Measurements from ENCODE around the gene BCL7C. TPM values are rescaled to one million over a fixed set of nuclear protein-coding genes. Genes with fewer than 3 reads are reported as not detected.
"Not testable (repeated sequence)": the region's sequence is repeated elsewhere in the genome, so short reads cannot be mapped to it uniquely, and the experiment has no call there.

Gene BCL7C
- polyA plus RNA-seq, 12 donors: 24.7 to 34.9 (median 27.2) TPM; not detected in 1

DNA sequence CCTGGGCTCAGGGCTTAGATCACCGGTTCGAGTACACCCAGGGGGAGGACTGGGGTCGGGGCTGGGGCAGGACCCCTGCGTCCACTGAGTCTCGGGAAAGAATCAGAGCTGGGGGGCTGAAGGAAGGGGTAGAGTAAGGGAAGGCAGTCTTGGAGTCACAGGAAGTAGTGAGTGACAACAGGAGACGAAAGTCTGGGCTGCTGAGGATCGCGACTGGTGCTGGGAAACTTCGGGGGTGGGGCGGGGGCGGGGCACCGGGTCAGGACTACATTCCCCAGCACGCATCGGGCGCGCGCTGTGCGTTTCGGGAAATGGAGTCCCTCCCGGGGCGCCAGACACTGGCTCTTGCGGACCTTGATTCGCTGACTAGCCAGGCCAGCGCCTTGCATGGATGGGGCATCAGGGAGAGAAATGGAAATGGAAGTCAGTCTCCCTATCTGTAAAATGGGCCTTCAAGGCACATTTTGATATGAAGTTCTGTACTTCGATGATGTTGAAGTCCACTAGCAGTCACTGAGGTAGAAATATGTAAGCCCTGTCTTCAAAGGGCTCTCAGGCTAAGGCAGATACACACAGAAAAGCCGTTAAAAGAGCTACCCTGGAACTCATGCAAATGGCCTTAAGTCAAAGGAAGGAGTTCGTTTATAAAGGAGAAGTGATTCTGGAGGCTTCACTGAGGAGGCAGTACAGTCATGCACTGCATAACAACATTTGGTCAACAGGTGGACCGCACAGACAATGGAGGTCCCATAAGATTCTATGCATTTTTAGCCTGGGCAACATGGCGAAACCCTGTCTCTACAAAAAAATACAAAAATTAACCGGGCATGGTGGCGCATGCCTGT, 3.2 kb upstream of the BCL7C start:
- peak; percentile 92 for DNase-seq

DNA sequence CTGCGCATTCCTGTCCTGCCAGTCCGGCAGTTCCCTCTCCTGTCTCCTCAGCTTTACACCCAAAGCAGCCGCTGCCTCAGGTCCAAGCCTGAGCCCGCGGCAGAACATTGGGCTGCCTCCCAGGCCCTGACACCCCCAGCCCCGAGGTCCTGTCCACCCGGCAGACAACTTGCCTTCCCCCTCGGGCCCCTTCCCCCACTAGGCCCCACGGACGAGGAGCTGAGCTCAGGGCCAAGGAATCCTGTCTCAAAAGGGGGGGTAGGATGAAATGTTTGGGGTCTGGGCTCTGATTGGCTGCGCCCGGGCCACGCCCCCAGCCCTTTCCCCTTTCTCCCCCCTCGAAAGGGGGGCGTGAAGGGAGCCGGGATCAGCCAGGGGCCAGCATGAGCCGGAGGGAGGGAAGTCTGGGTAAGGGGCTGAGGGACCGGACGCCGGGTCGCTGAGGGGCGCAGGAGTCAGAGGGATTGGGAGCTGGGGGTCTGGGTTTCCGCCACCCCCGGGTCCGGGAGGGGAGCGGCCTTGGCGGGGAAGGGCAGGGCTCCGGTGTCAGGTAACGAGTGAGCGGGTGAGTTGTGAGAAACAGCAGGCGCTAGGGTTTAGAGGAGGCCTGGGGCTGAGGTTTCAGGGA, 2.5 kb upstream of the BCL7C start, which contains the start of gene CTF1:
Gene CTF1, plus strand, starts transcription at position 354 of the 628 bp plus-strand sequence. Its CDS starts 30 bp downstream, at position 384.
- peak; percentile 91 for DNase-seq

DNA sequence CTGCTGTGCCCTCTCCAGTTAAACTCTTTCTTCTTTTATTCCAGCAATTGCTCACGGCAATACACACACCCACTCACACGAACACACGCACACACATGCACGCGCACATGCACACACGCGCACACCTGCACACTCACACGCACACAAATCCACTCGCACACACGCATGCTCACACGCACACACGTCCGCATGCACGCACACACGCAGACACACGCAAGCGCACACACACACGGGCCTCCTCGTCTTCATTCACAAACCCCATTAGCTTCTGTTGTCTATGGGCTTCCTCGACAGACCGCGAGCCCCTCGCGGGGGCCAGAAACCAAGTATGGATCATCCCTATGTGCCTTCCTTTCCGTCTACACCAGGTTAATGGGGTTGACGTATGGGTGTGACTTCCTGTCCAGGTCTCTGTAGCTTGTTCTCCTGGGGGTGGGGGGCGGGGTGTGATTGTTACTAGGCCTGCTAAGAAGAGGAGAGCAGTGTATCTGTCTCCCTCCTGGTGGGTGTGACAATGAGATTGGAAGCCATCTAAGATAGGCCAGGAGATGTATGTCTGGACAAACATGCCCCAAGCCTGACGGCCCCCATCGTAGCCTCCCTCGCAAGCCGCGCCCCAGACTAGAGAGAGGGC, 1.9 kb upstream of the BCL7C start:
- no peak for DNase-seq

DNA sequence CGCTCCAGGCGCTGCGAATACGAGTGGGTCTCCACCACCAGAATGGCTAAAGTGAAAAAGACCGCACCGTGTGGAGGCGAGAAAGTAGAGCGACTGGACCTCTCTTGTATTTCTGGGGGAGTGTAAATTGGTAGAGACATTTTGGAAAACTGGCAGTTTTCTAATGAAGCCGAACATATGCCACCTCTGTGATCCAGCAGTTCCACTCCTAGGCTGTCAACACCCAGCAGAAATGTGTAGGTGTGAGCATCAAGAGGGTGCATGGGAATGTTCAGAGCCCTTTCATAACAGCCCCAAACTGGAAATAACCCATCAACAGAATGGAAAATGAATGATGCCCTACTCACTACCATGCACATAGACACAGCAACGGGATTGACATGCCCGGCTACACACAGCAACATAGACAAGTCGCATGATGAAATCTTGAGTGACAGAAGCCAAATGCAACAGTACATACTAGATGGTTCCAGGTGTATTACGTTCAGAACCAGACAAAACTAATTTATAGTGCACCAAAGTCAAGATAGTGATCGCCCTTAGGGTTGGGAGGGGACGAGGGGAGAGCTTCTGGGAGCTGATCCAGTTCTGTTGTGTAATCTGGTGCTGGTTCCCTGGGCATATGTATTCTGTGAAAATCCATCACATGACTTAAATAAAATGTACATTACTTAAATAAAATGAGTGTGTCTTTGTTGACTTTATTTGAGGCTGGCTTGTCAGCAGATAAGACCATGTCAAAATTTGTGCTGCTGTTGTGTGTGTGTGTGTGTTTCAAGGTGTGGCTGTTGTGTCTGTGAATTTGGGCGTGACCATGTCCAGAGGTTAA, 877 bp upstream of the BCL7C start:
- DNase-seq: no peak

DNA sequence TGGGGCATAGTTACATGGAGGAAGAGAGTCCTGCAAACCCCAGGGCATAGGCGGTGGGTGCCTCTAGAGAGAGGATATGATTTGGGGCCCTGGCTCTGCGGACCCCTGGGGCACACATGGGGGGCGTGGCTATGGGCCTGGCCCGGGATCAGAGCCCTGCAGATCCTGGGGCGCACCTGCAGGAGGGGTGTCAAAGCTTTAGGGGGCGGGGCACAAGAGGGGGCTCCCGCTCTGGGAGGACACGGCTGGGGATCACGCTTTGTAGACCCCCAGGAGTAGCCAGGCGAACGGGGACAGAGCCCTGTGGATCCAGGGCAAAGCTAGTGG, 497 bp downstream of the BCL7C start:
- peak; percentile 8 for DNase-seq

DNA sequence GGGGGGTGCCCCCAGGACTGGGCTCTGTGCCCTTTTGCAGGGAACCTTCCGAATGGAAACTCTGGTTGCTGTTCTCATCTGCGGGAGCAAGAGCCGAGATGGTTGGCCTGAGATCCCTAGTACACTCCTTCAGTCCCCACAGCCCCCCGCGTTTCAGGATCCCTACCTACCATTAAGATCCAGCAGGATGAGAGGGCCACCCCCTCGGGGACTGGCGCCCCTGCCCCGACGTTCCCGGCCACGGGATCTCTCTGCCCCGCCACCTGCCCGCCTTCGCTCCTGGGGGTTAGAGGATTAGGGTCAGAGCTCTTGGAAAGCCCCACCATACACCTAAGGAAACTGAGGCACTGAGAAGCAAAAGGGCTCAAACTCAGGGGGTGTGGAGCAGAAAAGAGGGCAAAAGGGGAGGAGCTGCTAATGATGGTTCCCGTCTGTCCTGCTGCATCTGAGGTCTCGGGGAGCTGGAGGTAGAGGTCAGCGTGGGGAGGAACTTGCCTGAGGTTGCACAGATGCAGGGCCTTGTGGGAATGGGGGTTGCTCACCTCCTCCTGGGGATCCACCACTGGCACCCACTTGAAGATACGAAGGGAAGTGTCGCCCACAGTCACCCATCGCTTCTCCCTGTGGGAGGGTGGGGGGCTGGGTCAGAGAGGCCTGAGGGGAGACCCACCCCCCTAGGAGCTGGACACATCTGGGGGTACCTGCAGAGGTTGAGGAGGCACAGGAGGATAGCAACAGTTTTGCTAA, 1.0 kb downstream of the BCL7C start:
- DNase-seq: no peak

DNA sequence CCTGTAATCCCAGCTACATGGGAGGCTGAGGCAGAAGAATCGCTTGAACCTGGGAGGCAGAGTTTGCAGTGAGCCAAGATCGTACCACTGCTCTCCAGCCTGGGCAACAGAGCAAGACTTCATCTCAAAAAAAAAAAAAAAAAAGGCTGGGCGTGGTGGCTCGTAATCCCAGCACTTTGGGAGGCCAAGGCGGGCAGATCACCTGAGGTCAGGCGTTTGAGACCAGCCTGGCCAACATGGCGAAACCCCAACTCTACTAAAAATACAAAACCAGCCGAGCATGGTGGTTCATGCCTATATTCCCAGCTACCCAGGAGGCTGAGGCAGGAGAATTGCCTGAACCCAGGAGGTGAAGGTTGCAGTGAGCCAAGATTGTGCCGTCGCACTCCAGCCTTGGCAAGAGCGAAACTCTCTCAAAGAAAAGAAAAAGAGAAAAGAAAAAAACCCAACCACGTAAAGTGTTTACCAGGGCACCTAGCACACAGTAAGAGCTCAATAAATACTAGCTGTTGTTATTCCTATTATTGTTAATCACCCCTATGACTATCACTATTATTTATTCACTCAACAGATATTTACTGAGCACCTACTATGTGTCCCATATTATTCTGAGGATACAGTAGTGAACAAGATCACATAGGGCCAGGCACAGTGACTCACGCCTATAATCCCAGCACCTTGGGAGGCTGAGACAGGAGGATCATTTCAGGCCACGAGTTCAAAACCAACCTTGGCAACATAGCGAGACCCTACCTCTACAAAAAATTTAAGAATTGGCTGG, 2.6 kb downstream of the BCL7C start:
- DNase-seq: not testable (repeated sequence)

DNA sequence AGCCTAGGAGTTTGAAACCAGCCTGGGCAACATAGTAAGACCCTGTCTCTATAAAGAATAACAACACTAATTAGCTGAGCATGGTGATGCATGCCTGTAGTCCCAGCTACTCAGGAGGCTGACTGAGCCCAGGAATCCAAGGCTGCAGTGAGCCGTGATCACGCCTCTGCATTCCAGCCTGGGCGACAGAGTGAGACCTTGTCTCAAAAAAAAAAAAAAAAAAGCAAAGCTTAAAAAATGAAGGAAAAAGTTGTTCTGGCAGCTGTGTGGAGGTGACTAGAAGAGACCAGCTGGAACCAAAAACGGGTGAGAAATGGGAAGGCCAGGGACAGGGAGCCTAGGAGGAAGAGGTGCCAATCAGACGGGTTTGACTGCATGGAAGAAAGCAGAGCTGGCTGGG, 4.2 kb downstream of the BCL7C start:
- no peak for DNase-seq

DNA sequence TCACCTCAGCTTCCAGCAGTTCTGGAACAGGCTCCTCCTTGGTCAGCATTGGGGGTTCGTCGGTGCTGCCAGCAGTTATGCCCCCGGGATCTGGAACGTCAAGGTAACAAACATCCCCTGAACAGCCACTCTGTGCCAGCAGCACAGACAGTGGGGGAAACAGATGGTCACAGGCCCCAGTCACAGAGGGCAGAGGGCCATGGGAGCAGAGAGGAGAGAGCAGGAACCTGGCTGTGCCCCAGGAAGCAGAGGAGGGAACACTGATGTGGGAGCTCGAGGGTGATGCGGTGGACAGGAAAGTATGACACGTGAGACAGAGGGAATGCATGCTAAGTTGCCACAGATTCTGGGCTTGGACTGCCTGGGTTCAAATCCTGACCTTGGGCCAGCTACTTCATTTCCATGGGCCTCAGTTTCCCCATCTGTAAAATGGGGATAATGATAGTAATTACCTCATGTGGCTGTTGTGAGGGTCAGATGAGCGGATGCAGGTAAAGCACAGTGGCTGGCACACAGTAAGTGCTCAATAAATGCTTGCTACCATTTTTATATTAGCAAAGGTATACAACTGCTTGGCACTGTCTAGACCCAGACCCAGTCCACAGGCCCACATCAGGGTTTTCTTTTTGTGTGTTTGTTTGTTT, 4.9 kb downstream of the BCL7C start:
- DNase-seq: no peak

DNA sequence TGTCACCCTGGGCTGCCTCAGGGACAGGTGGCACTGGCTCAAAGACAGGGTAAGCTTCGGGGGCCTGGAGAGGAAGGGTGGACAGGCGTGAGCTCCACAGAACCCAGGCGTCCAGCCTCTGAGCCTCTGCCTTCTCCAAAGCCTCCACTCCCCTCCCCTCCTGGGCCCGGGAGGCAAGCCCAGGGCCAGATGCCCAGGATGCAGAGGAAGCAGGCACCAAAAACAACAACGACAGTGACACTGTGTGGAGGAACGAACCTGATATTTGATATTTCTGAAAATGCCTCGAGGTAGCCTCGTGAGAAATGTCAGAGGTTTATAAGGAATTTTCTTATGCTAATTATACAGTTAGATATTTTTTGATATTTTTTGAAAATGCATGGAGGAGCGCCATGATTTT, 6.0 kb downstream of the BCL7C start:
- DNase-seq: no peak

DNA sequence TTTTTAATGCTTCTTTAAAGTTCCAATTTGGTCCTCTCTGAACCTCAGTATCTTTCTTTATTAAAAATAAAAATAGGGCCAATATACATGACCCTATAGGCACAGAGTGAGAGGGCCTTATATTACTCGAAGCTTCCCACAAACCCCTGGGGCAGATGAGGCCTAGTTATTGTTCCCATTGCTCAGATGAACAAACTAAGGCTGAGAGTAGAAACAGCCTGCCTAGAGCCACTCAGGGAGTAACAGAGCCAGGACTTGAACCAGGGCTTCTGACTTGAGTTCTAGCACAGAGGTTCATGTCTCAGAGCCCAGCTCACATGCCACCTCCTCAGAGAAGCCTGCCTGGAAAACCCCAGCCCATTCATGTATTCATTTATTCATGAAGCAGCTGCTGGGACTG, 7.7 kb downstream of the BCL7C start:
- no peak for DNase-seq

DNA sequence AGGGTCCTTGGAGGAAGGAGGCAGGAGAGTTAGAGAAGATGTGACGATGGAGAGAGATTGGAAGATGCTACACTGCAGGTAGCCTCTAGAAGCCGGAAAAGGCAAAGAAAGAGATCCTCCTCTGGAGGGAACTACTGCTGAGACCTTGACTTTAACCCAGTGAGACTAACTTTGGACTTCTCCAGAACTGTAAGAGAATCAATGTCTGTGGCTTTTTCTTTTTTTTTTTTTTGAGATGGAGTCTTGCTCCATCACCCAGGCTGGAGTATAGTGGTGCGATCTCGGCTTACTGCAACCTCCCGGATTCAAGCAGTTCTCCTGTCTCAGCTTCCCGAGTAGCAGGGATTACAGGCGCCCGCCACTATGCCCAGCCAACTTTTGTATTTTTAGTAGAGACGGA, 8.7 kb downstream of the BCL7C start:
- DNase-seq: no peak

DNA sequence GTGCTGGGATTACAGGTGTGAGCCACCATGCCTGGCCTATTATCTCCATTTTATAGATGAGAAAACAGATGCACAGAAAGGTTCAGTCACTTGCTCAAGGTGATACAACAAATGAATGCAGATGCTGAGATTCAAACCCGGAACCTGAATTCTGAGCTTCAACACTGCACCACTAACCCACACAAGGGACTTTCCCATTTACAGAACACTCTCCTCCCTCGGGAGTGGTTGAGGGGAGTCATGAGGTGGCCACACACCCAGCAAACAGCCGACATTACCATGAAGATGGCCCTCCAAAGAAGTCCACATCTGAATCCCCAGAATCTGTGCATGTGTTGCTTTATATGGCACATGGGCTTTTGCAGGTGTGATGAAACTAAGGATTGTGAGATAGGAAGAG, 9.1 kb downstream of the BCL7C start:
- no peak for DNase-seq

DNA sequence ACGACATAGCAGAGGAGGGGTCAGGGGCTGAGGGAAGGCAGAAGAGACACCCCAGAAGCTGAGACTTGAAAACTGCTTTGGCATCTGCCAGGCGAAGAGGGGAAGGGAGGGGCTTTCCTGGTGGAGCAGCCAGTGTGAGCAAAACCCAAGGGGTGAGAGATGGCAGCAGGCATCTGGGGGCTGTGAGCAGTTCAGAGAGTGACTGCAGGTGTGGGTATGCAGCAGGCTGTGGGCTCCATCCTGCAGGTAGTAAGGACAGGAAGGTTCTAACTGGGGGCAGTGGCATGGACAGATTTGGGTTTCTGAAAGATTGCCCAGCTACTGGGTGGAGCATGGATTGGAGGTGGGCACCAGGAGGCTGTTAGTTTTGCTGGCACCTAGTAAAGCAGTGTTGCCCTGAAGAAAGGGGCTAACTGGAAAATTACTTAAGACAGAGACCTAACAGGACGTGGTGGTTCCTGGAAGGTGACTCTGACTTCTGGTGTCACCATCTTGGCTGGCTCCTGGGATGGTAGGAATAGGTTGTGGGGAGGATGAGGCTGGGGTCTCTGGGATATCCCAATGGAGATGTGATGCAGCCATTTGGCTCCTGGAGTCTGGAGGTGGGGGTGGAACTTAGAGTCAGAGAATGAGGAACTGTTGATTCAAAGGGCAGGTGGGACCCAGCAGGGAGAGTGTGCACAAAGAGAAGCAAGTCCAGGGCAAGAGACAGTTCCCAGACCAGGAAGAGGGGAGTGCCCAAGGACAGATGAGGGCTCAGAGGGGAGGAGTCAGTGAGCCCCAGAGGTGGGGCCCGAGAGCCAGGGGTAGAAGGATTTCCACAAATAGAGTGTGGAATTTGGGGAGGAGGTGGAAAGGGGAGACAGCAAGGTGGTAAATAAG, 11.2 kb downstream of the BCL7C start:
- no peak for DNase-seq

DNA sequence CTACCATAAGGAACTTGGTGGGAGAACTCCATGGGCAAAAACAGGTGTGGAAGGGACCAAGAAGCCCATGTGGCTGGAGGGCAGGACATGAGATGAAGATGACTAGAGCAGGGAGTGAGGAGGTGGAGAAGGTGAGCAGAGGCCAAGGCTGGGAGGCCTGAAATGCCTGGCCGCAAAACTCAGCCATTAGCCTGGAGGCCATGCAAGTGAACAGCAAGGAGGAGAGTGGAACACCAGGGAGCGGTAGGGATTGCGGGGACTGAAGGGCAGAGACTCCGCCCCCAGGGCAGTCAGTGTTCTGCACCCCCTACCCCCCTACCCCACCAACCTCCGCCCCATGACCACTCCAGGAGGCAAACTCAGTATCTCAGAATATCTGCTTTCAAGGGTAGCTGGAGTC, 17.0 kb downstream of the BCL7C start:
- DNase-seq: no peak

DNA sequence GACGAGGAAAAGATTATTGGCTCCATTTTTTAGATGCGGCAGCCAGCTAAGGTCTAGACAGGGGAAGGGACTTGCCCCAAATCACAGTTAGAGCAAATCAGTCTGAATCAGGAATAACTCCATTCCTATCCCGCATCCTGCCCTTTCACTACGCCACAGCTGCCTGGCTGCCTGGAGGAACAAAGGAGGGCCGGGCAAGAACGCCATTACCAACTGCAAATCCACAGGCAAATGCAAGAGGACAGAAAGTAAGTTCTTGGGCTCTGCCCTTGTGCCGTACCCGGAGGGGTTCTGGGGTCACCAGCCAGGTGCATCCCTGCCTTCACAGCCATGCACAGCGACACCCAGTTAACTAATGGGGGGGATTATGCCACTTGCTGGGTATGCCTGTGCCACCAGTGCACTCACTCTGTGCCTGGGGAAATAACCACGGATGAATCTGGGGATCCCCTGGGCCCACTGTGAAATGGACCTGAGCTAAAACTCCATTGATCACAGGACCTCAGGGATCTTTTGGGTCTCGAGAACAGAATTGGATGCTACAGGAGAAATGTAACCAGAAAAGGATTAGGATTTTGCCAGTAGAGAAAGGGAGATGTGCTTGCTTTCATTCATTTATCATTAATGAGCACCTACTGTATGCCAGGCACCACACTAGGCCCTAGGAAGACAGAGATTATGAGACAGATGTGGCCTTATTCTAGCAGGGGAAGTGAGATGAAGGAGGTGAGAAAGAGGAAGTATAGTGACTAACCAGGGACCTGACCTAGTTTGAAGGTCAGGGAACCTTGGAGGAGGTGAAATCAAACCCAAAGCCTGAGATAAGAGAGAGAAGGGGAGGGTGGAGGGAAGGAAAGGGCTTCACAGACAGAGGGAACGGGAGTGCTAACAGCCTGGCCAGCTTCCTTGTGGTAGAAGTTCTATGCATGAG, 17.7 kb downstream of the BCL7C start:
- DNase-seq: no peak

DNA sequence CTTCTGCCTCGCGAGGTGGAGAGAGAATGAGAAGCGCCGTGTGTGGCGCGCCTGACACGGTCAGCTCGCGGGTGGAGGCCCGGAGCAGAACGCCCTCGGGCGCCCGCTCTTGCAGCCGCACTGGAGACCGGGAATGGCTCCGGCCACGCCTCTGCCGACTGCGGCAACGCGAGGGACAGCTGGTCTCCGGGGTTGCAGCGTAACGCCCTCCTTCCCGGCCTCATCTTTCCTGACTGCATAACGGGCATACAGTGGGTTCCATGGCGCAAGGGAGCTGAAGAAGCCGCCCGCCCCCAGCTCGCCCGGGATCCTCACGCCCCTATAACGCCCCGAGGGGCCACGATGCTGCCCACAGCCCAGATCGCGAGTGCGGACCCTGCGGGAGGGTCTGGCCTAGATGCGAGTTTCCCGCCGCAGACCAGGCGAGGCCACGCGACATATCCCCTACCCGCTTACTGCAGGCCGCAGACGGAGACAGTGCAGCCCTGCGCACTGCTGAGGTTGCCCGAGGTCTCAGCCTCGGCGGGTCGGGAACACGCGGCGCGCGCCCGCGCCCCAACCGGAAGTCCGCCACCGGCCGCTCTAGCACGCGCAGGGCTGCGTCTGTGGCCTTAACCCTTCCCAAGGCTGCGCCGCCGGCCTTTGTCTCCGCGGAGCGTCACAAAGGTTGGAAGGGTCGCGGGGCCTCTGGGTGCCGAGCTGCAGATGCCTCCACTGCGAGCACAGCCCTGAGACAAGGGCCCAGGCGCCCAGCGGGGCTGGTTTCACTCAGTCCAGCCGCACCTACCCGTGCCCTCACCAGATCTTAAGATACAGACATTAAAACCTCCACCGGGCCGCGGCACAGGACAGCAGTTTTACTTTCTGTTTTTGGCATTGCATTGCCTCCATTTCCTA, 18.8 kb downstream of the BCL7C start:
- peak; percentile 92 for DNase-seq

Measured in muscle of arm (tissue), 12 donors.